BLaER1 (cell line): Measurements from ENCODE around the gene SPON1.
"Not testable (repeated sequence)": the region's sequence is repeated elsewhere in the genome, so short reads cannot be mapped to it uniquely, and the experiment has no call there.

Source experiments
- H3K27ac ChIP-seq: shearing (Covaris generic); formaldehyde crosslinking; 2 replicates; pipeline ENCODE4 v1.8.1; 2022
- H3K27me3 ChIP-seq: shearing (Covaris generic); formaldehyde crosslinking; 2 replicates; pipeline ENCODE4 v1.8.1; 2022
- H3K36me3 ChIP-seq: shearing (Covaris generic); formaldehyde crosslinking; 2 replicates; pipeline ENCODE4 v1.8.1; 2022
- H3K4me1 ChIP-seq: shearing (Covaris generic); formaldehyde crosslinking; 2 replicates; pipeline ENCODE4 v1.8.1; 2022
- H3K4me2 ChIP-seq: shearing (Covaris generic); formaldehyde crosslinking; 2 replicates; pipeline ENCODE4 v1.8.1; 2022
- H3K4me3 ChIP-seq: shearing (Covaris generic); formaldehyde crosslinking; 2 replicates; pipeline ENCODE4 v1.8.1; 2022
- H3K9ac ChIP-seq: shearing (Covaris generic); formaldehyde crosslinking; 2 replicates; pipeline ENCODE4 v1.8.1; 2022
- H3K9me3 ChIP-seq: shearing (Covaris generic); formaldehyde crosslinking; 2 replicates; pipeline ENCODE4 v1.8.1; 2022
- H4K20me1 ChIP-seq: shearing (Covaris generic); formaldehyde crosslinking; 2 replicates; pipeline ENCODE4 v1.8.1; 2022
- Cebpa-rat ChIP-seq: shearing (Covaris generic); IDR thresholded peaks from 2 replicates; pipeline ENCODE4 v1.8.1; 2022

Gene SPON1

DNA sequence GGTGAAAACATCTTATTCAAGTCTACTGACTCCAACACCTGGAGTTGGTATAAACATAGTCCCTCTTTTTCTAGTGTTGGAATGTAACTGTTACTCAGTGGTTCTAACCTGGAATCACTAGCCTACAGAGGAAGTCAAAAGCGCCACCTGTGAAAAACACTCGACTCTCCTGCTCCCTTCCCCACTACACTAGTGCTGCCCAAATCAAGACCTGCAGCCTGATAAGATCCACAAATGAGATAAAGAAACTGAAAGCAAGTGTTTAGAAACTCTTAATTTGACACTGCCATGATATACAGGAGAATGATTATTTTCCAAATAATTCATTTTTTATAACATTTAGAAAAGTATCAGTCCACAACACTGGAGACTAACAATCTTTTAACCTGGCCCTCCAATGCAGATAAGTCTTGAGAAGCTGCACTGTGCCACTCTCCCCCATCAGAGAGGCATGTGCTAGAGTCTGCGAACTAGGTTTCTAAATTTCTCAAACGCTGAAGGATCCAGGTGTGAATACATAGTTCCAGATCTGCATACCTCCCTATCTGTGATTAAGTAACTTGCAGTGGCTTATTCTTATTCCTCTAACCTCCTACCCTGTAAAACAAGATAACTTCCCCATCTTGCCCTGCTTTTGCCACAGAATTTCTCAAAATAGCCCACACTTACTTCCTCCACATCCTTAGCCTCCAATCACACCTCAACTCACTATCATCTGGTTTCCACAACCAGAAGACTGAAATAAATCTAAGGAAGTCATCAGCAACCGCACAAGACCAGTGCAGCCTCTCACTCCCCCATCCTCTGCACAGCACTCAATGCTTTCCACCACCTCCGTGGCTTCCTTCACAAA is 308.4 kb downstream of the SPON1 start:
- peak overlapping the region; percentile 47; the same call in 1 of the 2 replicates for H3K9ac ChIP-seq
- peak overlapping the region; percentile 48 for H3K27ac ChIP-seq
- H3K4me3 ChIP-seq = peak overlapping the region; percentile 23; the same call in 1 of the 2 replicates
- H3K4me1 ChIP-seq = peaks cover 35% of the 10 kb centered on the region
- no peaks in the 10 kb centered on the region for H3K27me3 ChIP-seq
- peaks cover 8% of the 10 kb centered on the region; the same call in 1 of the 2 replicates for H3K36me3 ChIP-seq
- H3K4me2 ChIP-seq = peak overlapping the region; percentile 78
- peaks cover 7% of the 10 kb centered on the region; the same call in 1 of the 2 replicates for H3K9me3 ChIP-seq
- no peak for TF ChIP-seq Cebpa-rat
- no peaks in the 10 kb centered on the region for H4K20me1 ChIP-seq

GRCh38 chr11:14273895-14274294 is 311.4 kb downstream of the SPON1 start:
- Histone ChIP-seq H4K20me1 (no peaks in the 10 kb centered on the region), H3K9me3 (peaks cover 7% of the 10 kb centered on the region; the same call in 1 of the 2 replicates), H3K4me3 (no peak overlapping the region), H3K27me3 (no peaks in the 10 kb centered on the region), H3K9ac (no peak overlapping the region), H3K4me2 (no peak overlapping the region), H3K4me1 (peaks cover 35% of the 10 kb centered on the region), H3K27ac (no peak overlapping the region), H3K36me3 (peaks cover 8% of the 10 kb centered on the region; the same call in 1 of the 2 replicates)
- no peak for TF ChIP-seq Cebpa-rat

- Histone ChIP-seq H3K36me3 (peaks cover 14% of the 10 kb centered on the region), H4K20me1 (no peaks in the 10 kb centered on the region), H3K9me3 (peaks cover 7% of the 10 kb centered on the region; the same call in 1 of the 2 replicates), H3K4me1 (peaks cover 28% of the 10 kb centered on the region), H3K4me2 (no peak overlapping the region), H3K27me3 (no peaks in the 10 kb centered on the region), H3K4me3 (no peak overlapping the region), H3K9ac (no peak overlapping the region), H3K27ac (no peak overlapping the region)
- no peak for TF ChIP-seq Cebpa-rat
Measured at GRCh38 chr11:14275076-14275475, 312.6 kb downstream of the SPON1 start.

DNA sequence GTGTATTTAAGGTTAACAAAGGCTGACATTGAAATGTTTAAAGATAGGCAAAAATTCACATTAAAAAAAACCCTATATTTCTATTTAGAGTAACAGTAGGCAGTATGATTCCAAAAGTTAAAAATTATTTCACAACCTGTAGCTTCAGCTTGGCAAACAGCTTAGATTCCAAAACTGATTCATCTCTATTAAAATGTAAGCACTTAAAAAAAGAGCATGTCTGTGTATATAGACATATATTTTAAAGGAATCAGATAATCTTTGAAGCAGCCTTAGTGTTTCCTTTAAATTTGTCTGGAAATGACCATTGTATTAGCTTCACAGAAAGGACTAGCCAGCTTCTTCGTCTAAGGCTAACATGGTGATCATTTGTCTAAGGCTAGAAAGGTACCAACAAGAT is 316.3 kb downstream of the SPON1 start:
- H3K27ac ChIP-seq = not testable (repeated sequence)

DNA sequence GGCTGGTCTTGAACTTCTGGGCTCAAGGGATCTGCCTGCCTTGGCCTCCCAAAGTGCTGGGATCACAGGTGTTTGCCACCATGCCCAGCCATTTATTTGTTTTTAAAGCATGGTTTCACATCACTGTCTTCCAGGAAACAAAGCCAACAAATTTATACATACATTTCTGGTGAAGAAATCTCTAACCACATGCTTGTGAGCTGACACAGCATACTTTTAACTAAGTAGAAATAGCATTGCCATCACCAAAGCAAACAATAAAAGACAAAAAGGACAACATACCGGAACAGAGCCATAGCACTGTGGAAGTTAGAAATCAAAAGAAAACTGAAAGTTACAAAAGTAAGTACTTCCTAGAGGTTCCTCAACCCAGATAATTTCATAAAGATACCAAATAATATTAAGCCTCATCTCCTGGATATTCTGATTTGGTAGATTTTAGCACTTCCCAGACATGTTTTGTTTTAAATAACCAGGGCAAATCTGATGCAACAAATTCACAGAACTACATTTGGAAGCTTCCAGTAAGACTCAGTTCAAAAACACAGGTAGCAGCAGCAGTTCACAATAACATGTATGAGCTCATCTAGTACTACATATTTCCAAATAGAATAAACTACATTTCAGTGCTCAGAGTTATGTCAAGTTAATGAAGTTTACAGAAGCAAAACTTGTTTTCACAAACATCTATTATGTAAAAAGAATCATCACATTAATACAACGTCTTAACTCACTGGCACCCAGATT is 325.8 kb downstream of the SPON1 start:
- Histone ChIP-seq H3K9ac (no peak overlapping the region), H3K27ac (no peak overlapping the region), H3K36me3 (peaks cover 14% of the 10 kb centered on the region), H3K9me3 (no peaks in the 10 kb centered on the region), H3K4me2 (0 out of 2 replicates have a peak overlapping the region, but pooled peaks have one; percentile 1), H3K27me3 (no peaks in the 10 kb centered on the region), H3K4me3 (no peak overlapping the region), H4K20me1 (no peaks in the 10 kb centered on the region), H3K4me1 (peaks cover 20% of the 10 kb centered on the region)
- no peak for TF ChIP-seq Cebpa-rat

More for the DNA sequence above, 316.3 kb downstream of the SPON1 start:
- not testable (repeated sequence) for H3K27me3 ChIP-seq, H3K9ac ChIP-seq, H3K4me3 ChIP-seq, H3K9me3 ChIP-seq, H3K36me3 ChIP-seq, H3K4me2 ChIP-seq, H3K4me1 ChIP-seq, H4K20me1 ChIP-seq

DNA sequence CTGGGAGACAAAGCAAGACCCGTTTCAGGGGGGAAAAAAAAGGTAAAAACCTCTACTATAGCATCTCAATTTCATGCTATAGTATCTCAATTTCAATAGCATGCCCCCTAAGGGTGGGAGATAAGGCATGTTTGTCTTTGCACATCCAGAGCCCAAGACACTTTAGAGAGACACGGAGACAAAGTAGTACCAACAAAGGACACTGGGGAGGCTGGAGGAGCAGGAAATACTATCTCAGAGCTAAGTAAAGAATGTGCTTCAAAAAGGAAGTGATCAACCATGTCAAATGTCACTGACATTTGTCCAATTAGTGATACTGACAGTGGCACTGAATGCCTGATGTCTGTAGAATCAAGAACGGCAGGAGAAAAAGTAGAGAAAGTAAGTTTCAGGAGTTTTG is 327.9 kb downstream of the SPON1 start:
- Histone ChIP-seq H3K4me3 (no peak overlapping the region), H3K9ac (no peak overlapping the region), H3K36me3 (peaks cover 16% of the 10 kb centered on the region), H3K9me3 (no peaks in the 10 kb centered on the region), H4K20me1 (no peaks in the 10 kb centered on the region), H3K4me1 (peaks cover 20% of the 10 kb centered on the region), H3K4me2 (peak overlapping the region; percentile 23; the same call in 1 of the 2 replicates), H3K27ac (no peak overlapping the region), H3K27me3 (no peaks in the 10 kb centered on the region)
- TF ChIP-seq Cebpa-rat = no peak

DNA sequence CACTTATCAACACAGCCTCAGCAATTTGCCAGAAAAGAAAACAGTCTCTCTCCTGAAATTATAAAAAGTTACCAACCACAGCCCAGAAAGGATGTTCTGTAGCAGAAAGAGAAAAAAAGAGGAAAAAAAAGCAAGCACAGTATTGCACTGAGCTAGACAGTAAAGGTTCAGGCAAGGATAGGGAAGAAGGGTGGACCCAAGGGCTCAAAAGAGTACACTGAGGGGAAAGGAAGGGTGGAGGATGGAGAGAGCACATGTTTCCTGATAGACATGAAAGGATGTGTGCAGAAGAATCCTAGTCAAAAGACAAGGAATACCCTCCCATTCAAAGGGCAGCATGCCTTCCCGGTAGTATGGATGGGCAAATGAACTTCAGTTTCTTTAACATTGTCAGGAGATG is 337.4 kb downstream of the SPON1 start:
- H3K4me2 ChIP-seq = no peak overlapping the region
- peaks cover 59% of the 10 kb centered on the region for H4K20me1 ChIP-seq
- H3K9me3 ChIP-seq = no peaks in the 10 kb centered on the region
- H3K27ac ChIP-seq = no peak overlapping the region
- no peaks in the 10 kb centered on the region for H3K36me3 ChIP-seq
- no peak overlapping the region for H3K4me3 ChIP-seq
- no peaks in the 10 kb centered on the region for H3K27me3 ChIP-seq
- no peak overlapping the region; the same call in 1 of the 2 replicates for H3K9ac ChIP-seq
- H3K4me1 ChIP-seq = no peaks in the 10 kb centered on the region
- no peak for TF ChIP-seq Cebpa-rat

DNA sequence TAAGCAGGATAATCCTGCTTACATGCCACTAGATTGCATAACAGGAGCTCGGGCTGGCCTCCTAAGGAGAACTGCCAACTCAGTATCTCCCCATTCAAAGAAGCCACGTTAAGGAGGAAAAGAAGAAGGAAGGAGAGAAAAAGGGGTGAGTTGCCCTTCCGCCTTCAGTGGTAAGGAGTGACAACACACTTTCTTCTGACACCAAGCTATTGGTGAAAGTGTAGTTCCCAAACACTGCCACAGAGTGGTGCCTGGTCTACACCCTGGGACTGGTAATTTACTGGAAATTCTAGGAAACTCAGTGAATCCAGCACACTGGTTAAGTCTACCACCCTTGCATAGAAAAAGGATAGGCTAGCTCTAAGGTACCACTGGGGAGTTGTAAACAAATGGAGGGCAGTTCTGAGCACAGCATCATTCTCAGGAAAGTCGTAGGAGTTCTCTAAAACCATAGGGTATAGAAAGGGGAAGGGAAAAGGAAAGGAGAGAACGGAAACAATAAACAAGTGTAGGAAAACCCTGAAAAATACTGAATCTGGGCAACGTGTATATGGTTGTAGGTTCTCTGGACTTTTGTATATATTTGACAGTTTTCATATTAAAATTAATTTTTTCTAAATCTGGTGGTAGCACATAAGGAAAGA is 338.3 kb downstream of the SPON1 start:
- no peak overlapping the region for H3K9ac ChIP-seq
- TF ChIP-seq Cebpa-rat = no peak
- H3K36me3 ChIP-seq = no peaks in the 10 kb centered on the region
- no peaks in the 10 kb centered on the region for H3K27me3 ChIP-seq
- no peaks in the 10 kb centered on the region for H3K4me1 ChIP-seq
- no peak overlapping the region for H3K27ac ChIP-seq
- H3K4me2 ChIP-seq = no peak overlapping the region
- H3K4me3 ChIP-seq = no peak overlapping the region
- peaks cover 68% of the 10 kb centered on the region for H4K20me1 ChIP-seq
- H3K9me3 ChIP-seq = no peaks in the 10 kb centered on the region

DNA sequence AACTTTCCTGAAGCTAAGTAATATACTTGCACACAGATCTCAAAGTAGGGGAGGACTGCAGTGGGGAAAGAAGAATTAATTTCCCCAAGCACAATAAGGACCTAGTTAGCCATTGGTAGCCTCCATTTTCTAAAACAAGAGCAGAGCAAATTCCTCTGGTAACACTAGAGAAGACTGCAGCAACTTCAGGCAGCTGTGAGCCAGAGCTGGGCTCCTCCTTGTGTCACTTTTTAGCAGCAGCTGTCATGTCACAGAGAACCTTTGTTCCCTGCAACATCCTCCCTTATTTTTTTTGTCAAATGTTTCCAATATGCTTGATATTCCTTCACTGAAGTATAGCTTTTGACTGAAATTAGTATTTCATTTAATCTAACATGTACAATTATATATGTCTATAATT is 342.1 kb downstream of the SPON1 start:
- Histone ChIP-seq H4K20me1 (peaks cover 43% of the 10 kb centered on the region), H3K27ac (no peak overlapping the region), H3K9me3 (no peaks in the 10 kb centered on the region), H3K27me3 (no peaks in the 10 kb centered on the region), H3K4me2 (no peak overlapping the region), H3K36me3 (no peaks in the 10 kb centered on the region), H3K4me3 (no peak overlapping the region), H3K9ac (no peak overlapping the region), H3K4me1 (no peaks in the 10 kb centered on the region)
- TF ChIP-seq Cebpa-rat = no peak
